ENCODE data around the gene ATP2B2.
"Not testable (repeated sequence)": the region's sequence is repeated elsewhere in the genome, so short reads cannot be mapped to it uniquely, and the experiment has no call there.

Gene ATP2B2

DNA sequence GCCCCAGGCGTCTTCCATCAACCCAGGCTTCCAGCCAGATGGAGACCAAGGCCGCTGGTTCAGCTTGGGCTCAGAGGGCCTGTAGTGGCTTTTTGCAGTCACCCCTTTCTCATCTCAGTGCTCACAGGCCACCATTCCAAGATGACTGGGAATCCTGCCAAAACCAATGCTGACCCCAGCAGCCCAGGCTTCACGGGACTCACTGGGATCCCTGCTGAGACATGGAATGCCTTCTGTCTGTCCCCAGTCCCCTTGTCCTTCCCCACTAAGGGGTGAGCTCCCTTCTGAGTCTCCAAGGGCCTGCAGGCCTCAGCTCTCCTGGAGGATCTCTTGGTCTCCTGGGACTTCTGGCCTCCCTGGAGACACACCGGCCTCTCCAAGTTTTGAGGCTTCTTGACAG is 107.0 kb downstream of the ATP2B2 start:
- DNase-seq: no peak

DNA sequence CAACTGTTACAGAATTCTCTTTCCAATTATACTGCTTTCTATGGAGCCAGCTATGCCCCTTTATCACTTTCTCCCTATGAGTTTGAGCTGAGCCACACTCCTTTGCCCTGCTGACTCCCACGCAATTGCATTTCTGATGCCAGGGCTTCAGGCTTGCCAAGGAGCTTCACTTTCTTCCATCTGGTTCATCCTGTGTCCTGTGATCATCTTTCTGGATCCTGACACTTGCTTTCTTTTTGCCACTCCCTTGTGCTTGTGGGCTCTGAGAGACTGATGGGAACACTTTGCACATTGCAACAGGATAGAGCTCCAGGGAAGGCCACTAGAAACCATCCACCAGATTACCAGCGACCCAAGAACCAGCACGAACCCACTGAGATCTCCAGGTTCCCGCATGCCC is 107.5 kb downstream of the ATP2B2 start:
- DNase-seq: no peak

DNA sequence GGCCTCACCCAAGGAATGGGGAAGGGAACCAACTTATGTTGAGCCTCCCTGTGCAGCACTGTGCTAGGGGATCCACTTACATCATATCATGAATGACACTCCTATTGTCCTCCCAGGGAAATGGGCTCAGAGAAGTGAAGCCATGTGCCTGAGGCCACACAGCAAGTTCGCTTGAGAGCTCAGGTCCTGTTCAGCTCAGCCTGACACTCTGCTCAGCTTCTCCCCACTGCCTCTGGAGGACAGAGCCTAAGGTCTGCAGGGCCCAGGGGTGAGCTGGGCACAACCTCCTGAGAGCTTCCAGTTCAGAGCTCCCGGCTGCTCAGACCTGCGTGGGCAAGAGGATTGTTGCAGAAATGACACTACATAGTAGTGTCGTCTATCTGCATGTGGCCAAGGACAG is 108.5 kb downstream of the ATP2B2 start:
- DNase-seq: no peak

DNA sequence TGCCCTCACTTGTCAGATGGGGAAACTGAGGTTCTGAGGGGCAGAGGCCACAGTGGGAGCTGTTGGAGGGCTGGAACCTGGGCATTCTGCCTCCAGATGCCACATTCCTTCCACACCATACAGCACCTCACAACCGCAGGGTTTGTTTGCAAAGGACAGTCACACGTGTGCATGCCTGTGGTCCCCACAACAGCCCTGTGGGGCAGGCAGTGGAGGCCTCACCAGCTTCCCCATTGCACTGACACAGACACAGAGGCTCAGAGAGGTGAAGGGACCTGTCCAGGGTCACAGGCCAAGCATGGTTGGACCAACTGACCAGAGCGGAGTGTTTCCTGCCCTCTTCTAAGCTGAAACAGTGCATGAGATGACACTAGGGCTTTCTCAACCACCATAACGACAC is 109.3 kb downstream of the ATP2B2 start:
- DNase-seq: no peak

DNA sequence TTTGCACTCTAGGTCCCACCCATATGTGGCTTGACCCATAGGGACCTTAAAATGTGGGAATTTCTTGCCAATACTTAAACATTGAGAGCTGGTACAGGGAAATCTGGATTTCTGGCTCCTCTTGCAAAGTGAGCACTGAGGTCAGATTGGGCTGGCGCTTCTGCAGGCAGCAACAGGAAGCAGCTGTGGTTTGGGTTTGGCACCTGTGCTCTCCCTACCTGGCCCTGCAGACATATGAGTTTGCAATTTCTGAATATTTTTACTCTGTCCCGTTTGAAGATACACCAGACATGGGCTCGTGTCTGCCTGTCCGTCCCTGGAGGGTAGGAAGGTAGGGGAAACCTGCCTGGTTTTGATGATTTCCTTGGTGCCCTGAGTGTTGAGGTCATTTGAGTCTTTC is 109.7 kb downstream of the ATP2B2 start:
- no peak for DNase-seq

DNA sequence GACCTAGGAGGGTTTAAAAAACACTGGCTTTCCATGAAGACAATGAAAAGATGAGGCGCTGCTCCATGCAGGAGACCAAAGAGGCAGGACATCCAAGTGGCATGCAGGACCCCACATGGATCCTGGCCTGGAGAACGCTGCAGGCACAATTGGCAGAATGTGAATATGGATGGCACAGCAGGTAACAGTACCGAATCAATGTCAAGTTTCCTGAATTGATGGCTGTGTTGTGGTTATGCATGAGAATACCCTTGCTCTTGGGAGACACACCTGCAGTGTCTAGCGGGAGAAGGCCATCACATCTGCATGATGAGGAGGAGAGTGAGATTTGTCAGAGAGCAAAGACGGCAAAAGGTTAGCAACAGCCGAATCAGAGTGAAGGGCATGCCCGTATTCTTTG is 110.2 kb downstream of the ATP2B2 start:
- DNase-seq: no peak

DNA sequence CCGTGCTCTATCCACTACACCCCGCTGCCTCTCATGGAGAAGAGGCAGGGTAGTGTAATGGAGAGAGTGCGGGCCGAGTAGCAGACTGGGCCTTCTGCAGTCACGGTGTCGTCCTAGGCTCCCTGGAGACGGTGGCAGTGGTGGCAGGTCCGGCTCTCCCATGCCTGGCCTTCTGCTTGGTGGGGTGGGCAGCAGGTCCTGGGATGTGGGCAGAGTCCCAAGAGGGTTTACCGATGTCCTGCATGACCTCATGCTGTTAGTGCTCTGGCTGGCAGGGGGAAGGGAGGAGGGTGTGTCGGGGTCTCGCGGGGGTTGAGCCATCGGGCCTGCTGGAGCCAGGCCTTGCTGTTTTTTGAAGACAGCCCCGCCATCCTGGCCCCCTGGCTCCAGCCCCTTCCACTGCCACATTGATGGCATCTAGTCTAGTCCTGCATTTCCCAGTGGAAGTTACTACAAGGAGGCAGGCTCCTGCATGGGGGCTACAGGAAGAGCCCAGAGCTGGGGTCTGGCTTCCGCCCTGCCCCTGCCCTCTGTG is 110.8 kb downstream of the ATP2B2 start:
- DNase-seq: no peak

DNA sequence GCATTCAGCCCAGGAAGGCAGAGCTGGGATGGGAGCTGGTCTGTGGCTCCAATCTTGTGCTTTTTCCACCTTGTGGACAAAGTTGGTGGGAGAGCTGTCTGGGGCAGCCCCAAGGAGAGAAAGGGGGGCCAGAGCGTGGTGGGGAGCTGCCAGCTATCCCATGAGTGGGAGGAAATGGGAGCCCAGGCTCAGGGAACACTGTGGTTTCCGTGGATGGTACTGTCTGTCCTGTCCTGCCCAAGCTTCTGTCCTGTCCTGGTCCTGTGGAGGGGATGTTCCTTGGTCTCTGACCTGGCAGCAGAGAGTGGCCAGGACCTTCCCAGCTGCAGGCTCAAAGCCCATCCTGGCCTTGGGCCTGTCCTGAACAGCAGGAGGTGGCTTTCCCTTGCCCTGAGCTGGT is 111.9 kb downstream of the ATP2B2 start:
- no peak for DNase-seq

DNA sequence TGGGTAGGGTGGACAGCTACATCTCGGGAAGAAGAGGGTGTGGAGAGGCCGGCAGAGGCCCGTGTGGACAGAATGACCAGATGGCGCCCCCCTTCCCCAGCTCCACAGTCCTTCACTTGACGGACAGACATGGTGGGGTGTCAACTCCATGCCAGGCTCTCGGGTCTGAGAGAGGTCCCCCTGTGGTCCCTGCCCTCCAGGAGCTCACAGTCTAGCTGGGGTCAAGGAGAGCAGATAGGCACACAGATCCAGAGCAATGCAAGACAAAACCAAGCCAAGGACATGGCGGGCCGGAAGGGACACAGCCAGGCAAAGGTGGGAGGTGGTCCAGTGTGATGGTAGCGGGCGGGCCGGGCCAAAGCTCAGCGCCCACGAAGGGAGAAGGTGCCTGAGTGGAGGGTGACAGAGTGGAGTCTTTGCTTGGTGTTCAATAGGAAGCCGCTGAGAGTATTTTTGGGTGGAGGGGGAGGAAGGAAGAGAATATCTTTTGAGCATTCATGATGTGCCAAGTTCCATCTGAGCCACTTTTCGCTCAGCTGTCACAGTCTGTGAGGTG is 112.4 kb downstream of the ATP2B2 start:
- no peak for DNase-seq

DNA sequence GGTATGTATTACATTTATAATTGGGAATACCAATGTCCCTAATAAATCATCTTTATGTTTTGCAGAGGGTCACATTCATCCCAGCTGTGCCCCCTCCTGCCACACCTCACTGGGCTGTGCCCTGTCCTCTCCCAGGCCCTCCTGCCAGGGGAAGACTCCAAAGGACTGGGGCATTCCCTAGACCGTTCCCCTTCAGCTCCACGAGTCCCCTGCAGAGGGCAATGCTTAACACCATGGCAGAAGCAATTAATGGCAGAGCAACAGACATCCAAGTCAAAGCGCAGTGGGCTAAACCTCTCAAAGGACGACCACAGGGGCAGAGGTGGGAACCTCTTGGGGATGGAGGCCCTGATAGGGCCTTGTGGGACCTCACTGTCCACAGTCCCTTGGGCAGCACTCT is 113.1 kb downstream of the ATP2B2 start:
- no peak for DNase-seq

DNA sequence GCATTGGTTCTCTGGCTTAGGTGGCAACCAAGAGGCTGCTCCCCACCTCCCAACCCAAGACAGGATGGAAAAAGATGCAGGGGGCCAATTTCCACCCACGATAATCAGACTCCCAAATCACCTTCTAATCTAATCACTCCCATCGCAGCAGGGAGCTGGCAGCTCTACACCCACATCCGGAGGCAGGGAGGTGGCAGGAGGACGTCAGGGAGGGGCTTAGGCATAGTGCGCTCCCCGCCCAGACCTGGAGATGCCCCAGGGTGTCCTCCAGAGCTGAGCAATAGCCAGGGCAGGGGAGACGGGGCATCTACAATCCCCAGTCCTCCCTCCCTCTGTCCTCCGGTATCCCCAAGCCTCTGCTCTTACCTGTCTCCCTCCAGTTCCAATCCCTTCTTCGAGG is 114.0 kb downstream of the ATP2B2 start:
- no peak for DNase-seq

DNA sequence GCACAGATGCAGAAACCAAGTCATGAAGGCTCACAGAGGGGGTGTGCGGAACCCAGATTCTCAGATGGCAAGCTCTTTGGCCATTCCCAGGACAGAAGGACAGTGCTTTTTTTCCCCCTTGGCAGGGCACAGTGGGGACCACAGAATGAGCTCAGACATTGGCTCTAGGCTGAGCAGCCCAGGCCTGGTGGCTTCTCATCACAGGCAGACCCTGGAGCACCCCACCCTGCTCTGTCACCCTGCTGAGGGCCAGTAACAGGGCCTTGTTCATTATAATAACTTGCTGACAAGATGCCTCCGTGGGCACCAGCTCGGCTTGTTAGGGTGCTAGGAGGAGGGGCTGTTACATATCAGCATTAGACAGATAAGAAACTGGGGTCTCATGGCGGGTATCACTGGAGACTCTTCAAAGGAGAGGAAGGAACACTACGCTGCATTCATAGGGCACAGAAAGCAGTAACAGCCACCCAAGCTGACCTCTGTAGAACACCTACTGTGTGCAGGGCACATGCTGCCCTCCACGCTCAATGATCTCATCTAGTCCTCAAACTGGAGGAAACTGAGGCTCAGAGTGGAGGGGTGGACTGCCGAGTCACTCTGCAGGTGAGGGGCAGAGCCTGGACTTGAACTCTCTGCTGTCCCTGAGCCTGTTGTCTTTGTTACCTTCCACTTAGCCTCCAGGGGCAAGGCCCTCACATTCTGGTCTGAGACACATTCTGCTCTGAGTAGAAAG is 114.6 kb downstream of the ATP2B2 start:
- DNase-seq: no peak

DNA sequence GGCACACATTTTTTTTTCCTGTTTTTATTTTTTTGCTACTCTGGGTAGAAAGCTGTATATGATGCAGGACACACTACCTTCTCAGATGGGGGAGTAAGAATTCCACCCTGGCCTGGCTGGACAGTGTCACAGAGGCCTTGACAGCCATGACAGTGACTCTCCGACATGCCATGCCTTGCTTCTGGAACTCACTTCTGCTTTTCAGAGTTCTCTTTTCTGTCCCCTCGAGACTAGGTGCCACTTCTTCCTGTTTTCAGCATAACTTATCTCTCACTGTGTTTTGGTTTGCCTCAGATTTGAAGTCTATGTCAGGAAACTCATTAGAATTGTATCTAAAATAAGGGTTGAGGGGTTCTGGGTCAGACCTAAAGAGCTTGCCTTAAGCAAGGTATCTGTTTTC is 115.4 kb downstream of the ATP2B2 start:
- DNase-seq: no peak

DNA sequence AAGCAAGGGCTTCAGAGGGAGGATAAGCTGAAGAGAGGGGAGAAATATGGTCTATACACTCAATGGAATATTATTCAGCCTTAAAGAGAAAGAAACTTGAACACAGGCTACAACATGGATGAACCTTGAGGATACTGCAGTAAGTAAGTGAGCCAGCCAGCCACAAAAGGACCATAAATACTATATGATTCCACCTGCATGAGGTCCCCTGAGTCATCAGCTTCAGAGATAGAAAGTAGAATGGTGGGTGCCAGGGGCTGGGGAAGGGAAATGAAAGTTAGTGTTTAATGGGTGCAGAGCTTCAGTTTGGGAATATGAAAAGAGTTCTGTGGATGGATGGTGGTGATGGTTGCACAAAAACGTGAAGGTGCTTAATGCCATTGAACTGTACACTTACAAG is 116.0 kb downstream of the ATP2B2 start:
- no peak for DNase-seq

DNA sequence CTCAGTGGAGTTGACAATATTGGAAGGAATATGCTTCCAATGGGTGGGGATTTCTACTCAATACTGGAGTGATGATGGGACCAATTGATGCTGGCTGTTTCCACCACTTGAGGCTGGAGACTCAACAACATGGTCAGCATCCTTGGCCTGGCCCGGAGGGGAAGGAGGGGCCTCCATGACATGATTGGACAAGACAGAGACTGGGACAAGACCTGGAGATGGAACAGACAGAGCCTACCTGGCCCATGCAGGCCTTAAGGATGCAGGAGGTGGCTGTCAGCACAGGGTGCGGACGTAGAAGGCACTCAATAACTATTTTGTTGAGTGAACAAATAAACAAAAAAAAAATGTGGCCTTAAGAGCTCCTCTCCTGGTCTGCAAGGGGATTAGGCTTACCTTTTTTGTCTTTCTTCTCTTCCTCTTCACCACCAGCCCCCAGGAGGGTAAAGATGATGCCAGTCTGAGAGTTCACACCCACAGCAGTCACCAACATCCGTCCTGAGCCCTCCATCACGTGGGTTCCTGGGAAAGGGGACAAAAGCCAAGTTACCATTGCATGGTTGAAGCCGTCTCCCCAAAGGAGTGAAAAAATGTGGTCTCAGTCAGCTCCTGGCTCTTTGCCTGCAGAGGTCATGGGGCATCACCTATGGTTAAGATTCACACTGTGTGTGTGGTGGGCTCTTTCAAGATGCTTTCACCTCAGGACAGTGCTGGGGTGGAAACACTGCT is 117.3 kb downstream of the ATP2B2 start:
- DNase-seq: no peak

DNA sequence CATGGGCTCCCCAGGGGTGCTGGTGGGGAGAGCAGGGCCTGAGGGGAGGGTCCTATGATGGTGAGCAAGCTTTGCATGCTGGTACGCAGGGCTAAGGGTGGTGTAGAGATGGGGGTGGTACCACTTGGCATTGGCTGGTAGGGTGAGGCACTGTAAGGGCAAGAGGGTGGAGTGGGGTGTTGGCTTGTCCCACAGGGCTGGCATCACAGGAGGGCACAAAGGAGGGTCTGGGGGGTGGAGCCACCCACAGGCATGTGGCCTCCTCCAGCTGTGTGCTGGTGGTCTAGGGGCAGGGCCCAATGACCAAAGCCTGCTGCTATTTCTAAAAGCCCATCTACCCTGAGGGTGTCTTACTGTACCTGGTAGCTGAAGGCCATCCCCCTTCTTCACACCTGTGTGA is 119.3 kb downstream of the ATP2B2 start:
- no peak for DNase-seq

DNA sequence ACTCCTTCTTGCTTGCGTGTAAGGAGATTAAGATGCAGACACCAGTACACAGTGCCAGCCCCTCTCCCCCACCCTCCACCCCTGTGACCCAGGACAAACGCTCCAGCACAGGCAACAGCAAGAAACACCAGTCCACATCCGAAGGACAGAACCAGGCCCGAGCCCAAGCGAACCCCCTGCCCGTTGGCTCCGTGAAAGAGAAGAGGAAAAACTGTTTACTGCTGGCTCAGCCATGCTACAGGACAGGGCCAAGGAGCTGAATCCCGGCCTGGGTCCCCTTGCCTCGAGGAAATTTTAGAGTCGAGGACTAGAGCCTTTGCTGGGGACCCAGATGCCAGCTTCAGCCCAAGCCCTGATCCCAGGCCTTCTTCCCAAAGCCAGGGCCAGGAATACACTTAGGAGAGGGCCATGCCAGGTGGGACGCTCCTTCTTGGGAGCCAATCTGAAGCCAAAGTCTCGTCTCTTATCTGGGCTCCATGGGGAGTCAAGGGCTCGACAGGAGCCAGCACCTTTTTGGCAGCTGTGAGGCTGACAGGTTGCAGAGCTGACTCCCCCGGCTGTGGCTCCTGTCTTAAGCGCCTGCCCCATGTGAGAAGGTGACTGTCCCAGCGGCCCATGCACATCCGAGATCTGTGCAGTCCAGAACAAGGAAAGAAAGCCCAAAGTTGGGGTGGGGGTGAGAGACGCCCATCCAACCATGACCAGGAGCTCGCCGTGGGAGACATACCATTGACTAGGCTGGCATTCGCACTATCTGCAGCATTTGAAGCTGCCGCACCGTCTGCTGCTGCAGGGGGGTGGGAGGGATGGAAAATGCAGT is 120.6 kb downstream of the ATP2B2 start:
- DNase-seq: no peak

DNA sequence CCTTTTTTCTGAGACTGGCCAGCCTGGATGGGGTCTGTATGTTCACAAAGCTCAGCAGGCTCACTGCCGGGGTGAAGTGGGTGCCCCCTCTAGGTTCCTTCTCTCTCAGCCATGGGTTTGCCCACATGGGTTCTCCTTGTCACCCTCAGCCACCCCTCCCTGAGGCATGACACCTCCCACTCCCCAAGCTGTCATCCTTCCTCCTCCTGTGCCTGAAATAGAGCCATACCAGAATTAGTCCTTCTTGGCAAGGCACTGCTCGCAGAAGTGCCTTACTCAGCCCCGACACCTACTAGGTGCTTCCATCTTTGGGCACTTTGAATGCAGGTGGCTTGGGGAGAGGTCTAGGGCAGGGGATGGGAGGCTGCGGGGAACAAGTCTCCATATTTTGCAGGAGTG is 121.5 kb downstream of the ATP2B2 start:
- no peak for DNase-seq

DNA sequence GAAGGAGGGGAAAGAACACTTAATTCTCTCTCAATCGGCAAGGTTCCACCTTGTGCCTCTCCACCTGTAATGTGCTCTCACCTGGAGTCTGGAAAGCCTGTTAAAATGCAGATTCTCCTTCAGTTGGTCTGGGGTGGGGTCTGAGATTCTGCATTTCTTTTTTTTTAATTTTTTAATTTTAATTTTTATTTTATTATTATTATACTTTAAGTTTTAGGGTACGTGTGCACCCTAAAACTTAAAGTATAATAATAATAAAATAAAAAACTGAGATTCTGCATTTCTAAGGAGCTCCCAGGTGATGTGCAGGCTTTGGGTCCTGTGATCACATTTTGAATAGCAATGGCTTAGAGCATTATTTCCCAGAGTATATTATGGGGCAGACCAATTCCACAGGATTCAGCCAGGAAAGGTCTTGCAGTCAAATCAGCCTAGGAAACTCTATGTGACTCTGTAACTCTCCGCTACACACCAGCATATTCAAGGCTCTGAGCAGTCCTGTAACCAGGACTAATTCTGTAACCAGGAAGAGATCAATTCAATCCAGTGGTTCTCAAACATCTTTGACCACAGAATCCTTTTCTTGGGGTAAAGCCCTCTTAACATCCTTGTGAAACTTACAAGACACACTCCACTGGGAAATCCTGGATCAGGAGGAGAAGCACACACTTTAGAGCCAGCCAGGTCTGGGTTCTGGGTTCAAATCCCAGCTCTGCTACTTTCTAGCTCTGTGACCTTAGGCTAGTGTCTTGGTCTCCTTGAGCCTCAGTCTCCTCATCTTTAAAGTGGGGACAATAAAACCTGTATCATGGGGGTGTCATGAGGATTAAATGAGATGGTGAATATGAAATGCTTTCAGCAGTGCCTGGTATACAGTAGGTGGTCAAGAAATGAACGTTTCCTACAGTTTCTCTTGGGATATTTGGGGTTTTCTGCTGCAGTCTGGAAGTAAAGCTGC is 122.2 kb downstream of the ATP2B2 start:
- no peak for DNase-seq

DNA sequence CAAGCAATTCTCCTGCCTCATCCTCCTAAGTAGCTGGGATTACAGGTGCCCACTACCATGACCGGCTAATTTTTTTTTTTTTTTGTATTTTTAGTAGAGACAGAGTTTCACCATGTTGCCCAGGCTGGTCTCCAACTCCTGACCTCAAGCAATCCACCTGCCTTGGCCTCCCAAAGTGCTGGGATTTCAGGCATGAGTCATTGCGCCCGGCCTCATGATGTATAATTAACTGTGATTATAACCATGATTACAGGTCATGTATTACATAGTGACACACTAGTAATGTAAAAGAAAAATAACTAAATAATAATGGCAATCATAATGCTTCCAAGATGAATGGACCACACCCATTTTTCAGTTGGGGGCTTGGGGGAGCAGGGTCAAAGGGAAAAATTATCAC is 122.9 kb downstream of the ATP2B2 start:
- not testable (repeated sequence) for DNase-seq

DNA sequence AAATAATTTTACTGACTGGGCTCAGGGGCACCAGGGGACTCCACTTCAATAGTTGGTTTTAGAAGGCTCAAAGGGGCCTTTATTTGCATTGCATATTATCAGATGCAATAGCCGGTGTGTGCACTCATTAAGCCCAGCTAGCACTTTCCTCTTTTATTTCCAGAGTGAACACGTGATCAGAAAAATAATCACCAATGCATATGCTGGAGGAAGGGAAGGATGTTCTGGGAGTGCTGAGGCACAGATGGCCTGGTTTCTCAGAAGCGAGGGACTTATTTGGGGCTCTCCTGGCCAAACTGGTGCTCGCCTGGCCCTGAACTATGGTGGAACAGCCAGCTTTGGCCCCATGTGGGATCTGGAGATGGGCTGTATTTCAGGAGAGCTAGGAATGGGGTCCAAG is 124.0 kb downstream of the ATP2B2 start:
- no peak for DNase-seq

DNA sequence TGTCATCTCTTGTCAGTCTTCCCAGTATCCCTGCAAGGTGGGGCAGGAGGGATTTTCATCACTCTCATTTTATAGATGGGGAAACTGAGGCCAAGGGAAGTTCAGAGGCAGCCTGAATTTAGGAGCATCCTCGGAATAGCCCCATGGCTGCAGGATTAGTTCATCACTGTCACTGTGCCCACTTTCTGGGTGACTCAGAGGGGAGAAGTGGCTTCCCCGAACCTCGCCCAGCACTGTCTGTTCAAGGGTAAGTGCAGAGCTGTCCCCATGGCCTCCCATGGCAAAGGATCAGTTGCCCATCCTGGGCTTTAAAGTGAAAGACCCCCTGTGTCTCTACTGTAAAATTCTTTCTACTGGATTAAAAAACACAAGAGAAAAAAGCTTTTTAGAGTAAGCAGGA is 124.5 kb downstream of the ATP2B2 start:
- no peak for DNase-seq

All from femur (tissue), 1 donor.